ENCODE results near the gene TENM4. TPM values are rescaled to one million over a fixed set of nuclear protein-coding genes. Genes with fewer than 3 reads are reported as not detected.

Gene TENM4
- total and polyA plus RNA-seq, 2 of the 13 experiments (the other 11 are each of a cell fraction or from before 2014, with no cell fraction given) = not detected

DNA sequence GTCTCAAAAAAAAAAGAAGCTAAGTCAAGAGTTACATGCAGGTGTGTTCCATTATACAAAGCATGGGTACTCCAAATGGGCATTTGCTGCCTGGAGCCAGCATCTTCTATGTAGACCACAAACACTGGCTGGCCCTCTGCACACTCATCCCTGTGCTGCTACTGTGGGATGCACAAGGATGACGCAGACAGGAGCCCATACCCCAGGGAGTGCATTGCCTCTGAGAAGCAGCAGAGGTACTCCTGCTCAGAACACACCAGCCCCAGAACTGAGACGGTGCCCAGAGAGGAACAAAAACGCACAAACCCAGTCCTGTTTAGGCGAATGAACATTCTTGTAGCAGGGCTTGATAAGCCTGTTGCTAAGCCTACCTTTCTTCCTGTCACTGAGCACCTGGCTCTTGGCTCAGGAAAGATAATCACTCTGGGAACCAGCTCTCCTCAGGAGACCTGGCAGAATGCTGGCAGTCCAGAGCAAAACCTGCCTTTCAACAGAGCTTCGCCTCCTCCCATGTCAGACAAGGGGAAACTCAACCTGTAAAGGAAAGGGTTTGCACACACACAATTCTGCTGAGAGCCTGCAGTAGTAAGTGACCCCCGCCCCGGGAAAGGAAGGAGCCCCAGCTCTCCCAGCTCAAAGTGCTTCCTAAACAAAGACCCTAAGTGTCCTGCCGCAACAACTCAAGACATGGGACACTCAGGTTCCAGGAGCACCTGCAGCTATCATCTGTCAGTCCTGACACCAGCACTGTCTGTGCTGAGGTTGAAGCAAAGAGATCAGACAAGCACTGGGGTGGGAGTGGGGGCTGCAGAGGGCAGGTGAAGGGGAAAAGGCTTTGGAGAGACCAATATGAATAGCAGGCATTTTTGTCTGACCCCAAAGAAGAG is 145.7 kb downstream of the TENM4 start:
- POLR2A ChIA-PET = no interaction called here
- H3K27me3 ChIP-seq (ENCODE audit: control insufficient read depth in 1 of 2, insufficient read depth in 2 of 2, low read length in 2 of 2) = 0 out of 5 replicates have a peak, but pooled peaks cover 0 to 4% of the 10 kb centered on the region in 2 experiments
- no TSS peak for BruUV-seq (replicated peaks)
- WGBS (ENCODE audit: low lambda C conversion rate) = 5% methylated on average over 7 of the region's 8 CpGs
- no peak for TF ChIP-seq NFIB (CRISPR knock-in tag; IDR thresholded peaks at IDR 0.05; ENCODE audit: borderline replicate concordance)
- TF ChIP-seq, protein P1, sequence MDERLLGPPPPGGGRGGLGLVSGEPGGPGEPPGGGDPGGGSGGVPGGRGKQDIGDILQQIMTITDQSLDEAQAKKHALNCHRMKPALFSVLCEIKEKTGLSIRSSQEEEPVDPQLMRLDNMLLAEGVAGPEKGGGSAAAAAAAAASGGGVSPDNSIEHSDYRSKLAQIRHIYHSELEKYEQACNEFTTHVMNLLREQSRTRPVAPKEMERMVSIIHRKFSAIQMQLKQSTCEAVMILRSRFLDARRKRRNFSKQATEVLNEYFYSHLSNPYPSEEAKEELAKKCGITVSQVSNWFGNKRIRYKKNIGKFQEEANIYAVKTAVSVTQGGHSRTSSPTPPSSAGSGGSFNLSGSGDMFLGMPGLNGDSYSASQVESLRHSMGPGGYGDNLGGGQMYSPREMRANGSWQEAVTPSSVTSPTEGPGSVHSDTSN (CRISPR knock-in tag; IDR thresholded peaks at IDR 0.05) = no peak
- TF ChIP-seq, protein P2, sequence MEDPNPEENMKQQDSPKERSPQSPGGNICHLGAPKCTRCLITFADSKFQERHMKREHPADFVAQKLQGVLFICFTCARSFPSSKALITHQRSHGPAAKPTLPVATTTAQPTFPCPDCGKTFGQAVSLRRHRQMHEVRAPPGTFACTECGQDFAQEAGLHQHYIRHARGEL (CRISPR knock-in tag; IDR thresholded peaks at IDR 0.05) = no peak
- TF ChIP-seq, protein P3, sequence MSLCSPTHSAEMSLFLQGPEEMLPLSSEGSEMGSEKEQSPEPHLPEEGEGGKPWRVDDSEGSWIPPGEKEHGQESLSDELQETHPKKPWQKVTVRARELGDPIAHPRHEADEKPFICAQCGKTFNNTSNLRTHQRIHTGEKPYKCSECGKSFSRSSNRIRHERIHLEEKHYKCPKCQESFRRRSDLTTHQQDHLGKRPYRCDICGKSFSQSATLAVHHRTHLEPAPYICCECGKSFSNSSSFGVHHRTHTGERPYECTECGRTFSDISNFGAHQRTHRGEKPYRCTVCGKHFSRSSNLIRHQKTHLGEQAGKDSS (CRISPR knock-in tag; IDR thresholded peaks at IDR 0.05; ENCODE audit: borderline replicate concordance, low read depth) = no peak
- TF ChIP-seq MTA1 (CRISPR knock-in tag; IDR thresholded peaks at IDR 0.05; ENCODE audit: borderline replicate concordance) = no peak
- TF ChIP-seq NRL (CRISPR knock-in tag; IDR thresholded peaks at IDR 0.05; ENCODE audit: borderline replicate concordance) = no peak
- TF ChIP-seq, protein P4, sequence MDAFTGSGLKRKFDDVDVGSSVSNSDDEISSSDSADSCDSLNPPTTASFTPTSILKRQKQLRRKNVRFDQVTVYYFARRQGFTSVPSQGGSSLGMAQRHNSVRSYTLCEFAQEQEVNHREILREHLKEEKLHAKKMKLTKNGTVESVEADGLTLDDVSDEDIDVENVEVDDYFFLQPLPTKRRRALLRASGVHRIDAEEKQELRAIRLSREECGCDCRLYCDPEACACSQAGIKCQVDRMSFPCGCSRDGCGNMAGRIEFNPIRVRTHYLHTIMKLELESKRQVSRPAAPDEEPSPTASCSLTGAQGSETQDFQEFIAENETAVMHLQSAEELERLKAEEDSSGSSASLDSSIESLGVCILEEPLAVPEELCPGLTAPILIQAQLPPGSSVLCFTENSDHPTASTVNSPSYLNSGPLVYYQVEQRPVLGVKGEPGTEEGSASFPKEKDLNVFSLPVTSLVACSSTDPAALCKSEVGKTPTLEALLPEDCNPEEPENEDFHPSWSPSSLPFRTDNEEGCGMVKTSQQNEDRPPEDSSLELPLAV (CRISPR knock-in tag; conservative IDR thresholded peaks at IDR 0.05; ENCODE audit: low read depth) = no peak
- no peak for TF ChIP-seq ZNF550 (CRISPR knock-in tag; IDR thresholded peaks at IDR 0.05; ENCODE audit: borderline replicate concordance)
- no peak for TF ChIP-seq LCORL (IDR thresholded peaks at IDR 0.05)
- TF ChIP-seq LCORL (CRISPR knock-in tag; IDR thresholded peaks at IDR 0.05) = no peak
- TF ChIP-seq ZNF205 (CRISPR knock-in tag; IDR thresholded peaks at IDR 0.05) = no peak
- TF ChIP-seq, protein P5, sequence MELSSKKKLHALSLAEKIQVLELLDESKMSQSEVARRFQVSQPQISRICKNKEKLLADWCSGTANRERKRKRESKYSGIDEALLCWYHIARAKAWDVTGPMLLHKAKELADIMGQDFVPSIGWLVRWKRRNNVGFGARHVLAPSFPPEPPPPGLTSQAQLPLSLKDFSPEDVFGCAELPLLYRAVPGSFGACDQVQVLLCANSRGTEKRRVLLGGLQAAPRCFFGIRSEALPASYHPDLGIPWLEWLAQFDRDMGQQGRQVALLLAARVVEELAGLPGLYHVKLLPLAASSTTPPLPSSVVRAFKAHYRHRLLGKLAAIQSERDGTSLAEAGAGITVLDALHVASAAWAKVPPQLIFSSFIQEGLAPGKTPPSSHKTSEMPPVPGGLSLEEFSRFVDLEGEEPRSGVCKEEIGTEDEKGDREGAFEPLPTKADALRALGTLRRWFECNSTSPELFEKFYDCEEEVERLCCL (CRISPR knock-in tag; IDR thresholded peaks at IDR 0.05; ENCODE audit: borderline replicate concordance) = no peak
- no peak overlapping the region for H3K4me2 ChIP-seq (ENCODE audit: low read depth, low read length)
- H3K4me3 ChIP-seq (replicated peaks in 1 of 3; ENCODE audit: insufficient read depth in 1 of 3, low read depth in 2 of 3, low read length in 3 of 3) = no peak overlapping the region
- no peaks in the 10 kb centered on the region for H3K9me3 ChIP-seq (ENCODE audit: low read length)
- H3K79me2 ChIP-seq (ENCODE audit: insufficient read depth, low read length) = no peaks in the 10 kb centered on the region
- H3K27ac ChIP-seq (ENCODE audit: extremely low read length, insufficient read depth, low read length) = no peak overlapping the region
- no peak overlapping the region for H3K9ac ChIP-seq (ENCODE audit: insufficient read depth, low read depth, low read length)
- DNase-seq (ENCODE audit: low spot score) (no peak), ATAC-seq (no peak), FAIRE-seq (no peak)
- H3K4me1 ChIP-seq (ENCODE audit: insufficient read depth, low read length) = no peaks in the 10 kb centered on the region
- no peak overlapping the region for H2AFZ ChIP-seq (ENCODE audit: low read length)
- in situ Hi-C loops (cut with HindIII; ENCODE audit: extremely low pct_ligation_motif_present, low pct_unique_long_range_greater_than_20kb) = no loop called here
- H4K20me1 ChIP-seq (ENCODE audit: insufficient read depth, low read length) = no peaks in the 10 kb centered on the region
- CTCF ChIA-PET (ENCODE audit: low intra/inter-chr PET ratio, low total read pairs) = no interaction called here
- intact Hi-C loops (cut with micrococcal nuclease; ENCODE audit: unreplicated experiment) = no loop called here
- no peaks in the 10 kb centered on the region for H3K36me3 ChIP-seq (replicated peaks in 1 of 2; ENCODE audit: control insufficient read depth in 1 of 2, insufficient read depth in 2 of 2, low read length in 2 of 2)

All from HepG2 (cell line).